Measurements from ENCODE around the gene PRKCA. TPM values are rescaled to one million over a fixed set of nuclear protein-coding genes. Genes with fewer than 3 reads are reported as not detected.
"Not testable (repeated sequence)": the region's sequence is repeated elsewhere in the genome, so short reads cannot be mapped to it uniquely, and the experiment has no call there.

The PRKCA gene
- total and polyA plus RNA-seq, 4 experiments from 2014 or later, result 1.1 to 107 (median 56.1) TPM

- no peak for DNase-seq
- H3K4me3 ChIP-seq (ENCODE audit: low read length in 2 of 2), result no peak overlapping the region
- Mint-ChIP-seq H3K36me3 (peaks cover 0 to 3% of the 10 kb centered on the region in 2 donors), H3K4me3 (peak overlapping the region; percentile 3 to 79 (median 71)), H3K27me3 (no peaks in the 10 kb centered on the region), H3K4me1 (peaks cover 26 to 54% (median 39%) of the 10 kb centered on the region in 4 donors), H3K9me3 (no peaks in the 10 kb centered on the region), H3K27ac (peak overlapping the region; percentile 33 to 90 (median 65))
- ChIA-PET POLR2A (ENCODE audit: partially characterized antibody) (interaction anchor here (0.6 to 4.9 kb wide), 3 partner anchors 16 to 49 kb away, joined by 3 to 21 read pairs (median 3); partner anchors contain the start of gene PRKCA), CTCF (ENCODE audit: partially characterized antibody) (interaction anchor here (1.9 kb wide), 1 partner anchor 30 kb away, joined by 10 read pairs; no protein-coding TSS in a partner anchor)
- no peak overlapping the region for H3K27ac ChIP-seq (ENCODE audit: low read depth, low read length)
- no peaks in the 10 kb centered on the region for H3K27me3 ChIP-seq (ENCODE audit: insufficient read depth, low read length)
- peaks cover 27% of the 10 kb centered on the region for H3K4me1 ChIP-seq (ENCODE audit: insufficient read depth, low read length)
- H3K9me3 ChIP-seq (ENCODE audit: control insufficient read depth in 1 of 2, low read length in 2 of 2), result no peaks in the 10 kb centered on the region
- intact Hi-C loops (cut with micrococcal nuclease), result no loop called here
- H3K36me3 ChIP-seq (ENCODE audit: insufficient read depth, low read length), result no peaks in the 10 kb centered on the region
Observed at GRCh38 chr17:66285149-66285548, 17.3 kb upstream of the PRKCA start.

- CTCF ChIA-PET (ENCODE audit: partially characterized antibody), result interaction anchor here (0.6 to 2.3 kb wide), 3 partner anchors 57 to 139 kb away, joined by 3 to 5 read pairs (median 4); no protein-coding TSS in a partner anchor
- Mint-ChIP-seq H3K27me3 (no peaks in the 10 kb centered on the region), H3K4me1 (peaks cover 26 to 53% (median 39%) of the 10 kb centered on the region in 4 donors), H3K4me3 (peak overlapping the region in 3 of 8 donors; percentile 17 to 30 (median 22)), H3K27ac (peak overlapping the region in 5 of 7 donors; percentile 23 to 88 (median 41)), H3K36me3 (peaks cover 0 to 3% of the 10 kb centered on the region in 2 donors), H3K9me3 (no peaks in the 10 kb centered on the region)
- Histone ChIP-seq H3K27me3 (ENCODE audit: insufficient read depth, low read length) (no peaks in the 10 kb centered on the region), H3K27ac (ENCODE audit: low read depth, low read length) (no peak overlapping the region), H3K36me3 (ENCODE audit: insufficient read depth, low read length) (no peaks in the 10 kb centered on the region), H3K9me3 (ENCODE audit: control insufficient read depth in 1 of 2, low read length in 2 of 2) (no peaks in the 10 kb centered on the region), H3K4me1 (ENCODE audit: insufficient read depth, low read length) (peaks cover 27% of the 10 kb centered on the region), H3K4me3 (ENCODE audit: low read length in 2 of 2) (no peak overlapping the region)
- POLR2A ChIA-PET (ENCODE audit: partially characterized antibody), result interaction anchor here (0.5 to 3.2 kb wide), 2 partner anchors 9 to 43 kb away, joined by 4 to 11 read pairs; no protein-coding TSS in a partner anchor
- no peak for DNase-seq
- intact Hi-C loops (cut with micrococcal nuclease), result no loop called here
Observed at GRCh38 chr17:66287911-66288310, 14.5 kb upstream of the PRKCA start.

DNA sequence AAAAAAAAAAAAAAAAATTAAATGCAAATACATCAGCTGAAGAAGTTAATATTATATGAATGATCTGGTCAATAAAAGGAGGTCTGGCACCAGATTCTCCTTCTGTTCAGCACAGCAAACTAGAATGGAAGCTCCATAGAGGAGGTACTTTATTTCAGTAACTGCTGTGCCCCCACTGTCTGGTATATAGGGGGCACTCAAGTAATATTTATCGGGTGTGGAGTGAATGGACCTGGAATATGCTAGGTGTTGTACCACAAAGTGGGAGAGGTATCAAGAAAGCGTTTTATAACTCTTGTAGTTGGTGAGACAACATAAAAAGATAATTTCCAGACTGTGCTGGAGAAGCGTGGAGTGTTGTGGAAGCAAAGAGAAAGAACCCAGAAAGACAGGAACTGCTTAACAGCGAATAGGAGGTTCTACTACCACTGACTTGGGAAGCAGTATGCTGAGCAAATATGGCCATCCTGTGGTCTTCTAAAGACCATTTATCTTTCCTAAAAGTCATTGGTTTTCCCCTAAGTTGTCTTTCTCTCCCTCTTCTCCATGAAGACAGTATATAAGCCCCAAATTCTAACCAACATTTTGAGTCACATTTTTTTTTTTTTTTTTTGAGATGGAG is 12.2 kb upstream of the PRKCA start:
- Mint-ChIP-seq H3K27me3 (no peaks in the 10 kb centered on the region), H3K4me1 (peaks cover 21 to 41% (median 27%) of the 10 kb centered on the region in 4 donors), H3K36me3 (peaks cover 0 to 3% of the 10 kb centered on the region in 2 donors), H3K4me3 (peak overlapping the region in 1 of 8 donors; percentile 17), H3K27ac (peak overlapping the region in 2 of 7 donors; percentile 28 to 41), H3K9me3 (no peaks in the 10 kb centered on the region)
- H3K9me3 ChIP-seq (ENCODE audit: control insufficient read depth in 1 of 2, low read length in 2 of 2), result no peaks in the 10 kb centered on the region
- no peak overlapping the region for H3K4me3 ChIP-seq (ENCODE audit: low read length in 2 of 2)
- DNase-seq, result no peak
- H3K27ac ChIP-seq (ENCODE audit: low read depth, low read length), result no peak overlapping the region
- intact Hi-C loops (cut with micrococcal nuclease), result no loop called here
- POLR2A ChIA-PET (ENCODE audit: partially characterized antibody), result no interaction called here
- H3K27me3 ChIP-seq (ENCODE audit: insufficient read depth, low read length), result no peaks in the 10 kb centered on the region
- H3K36me3 ChIP-seq (ENCODE audit: insufficient read depth, low read length), result no peaks in the 10 kb centered on the region
- peaks cover 21% of the 10 kb centered on the region for H3K4me1 ChIP-seq (ENCODE audit: insufficient read depth, low read length)
- CTCF ChIA-PET (ENCODE audit: partially characterized antibody), result interaction anchor here (0.8 to 1.5 kb wide), 3 partner anchors 11 to 277 kb away, joined by 3 to 6 read pairs (median 3); no protein-coding TSS in a partner anchor

DNA sequence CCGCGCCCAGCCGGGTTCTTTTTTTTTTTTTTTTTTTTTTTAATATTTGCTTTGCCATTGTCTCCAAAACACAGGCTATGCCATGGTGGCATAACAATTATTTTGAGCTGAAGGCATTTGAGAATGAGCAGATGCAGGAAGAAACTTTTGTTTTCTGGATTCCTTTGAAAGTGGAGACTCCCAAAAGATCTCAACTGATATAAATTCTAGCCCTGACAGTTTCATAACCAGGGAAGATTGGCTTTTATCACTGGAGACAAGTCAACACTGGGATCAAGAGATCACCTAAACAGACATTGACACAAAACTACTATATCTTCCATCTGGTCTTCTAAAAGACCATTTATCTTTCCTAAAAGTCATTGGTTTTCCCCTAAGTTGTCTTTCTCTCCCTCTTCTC is 10.1 kb upstream of the PRKCA start:
- Histone ChIP-seq H3K4me1 (ENCODE audit: insufficient read depth, low read length) (no peaks in the 10 kb centered on the region), H3K36me3 (ENCODE audit: insufficient read depth, low read length) (no peaks in the 10 kb centered on the region), H3K27me3 (ENCODE audit: insufficient read depth, low read length) (no peaks in the 10 kb centered on the region), H3K9me3 (ENCODE audit: control insufficient read depth in 1 of 2, low read length in 2 of 2) (no peaks in the 10 kb centered on the region), H3K4me3 (ENCODE audit: low read length in 2 of 2) (no peak overlapping the region), H3K27ac (ENCODE audit: low read depth, low read length) (no peak overlapping the region)
- ChIA-PET CTCF (ENCODE audit: partially characterized antibody) (no interaction called here), POLR2A (ENCODE audit: partially characterized antibody) (no interaction called here)
- Mint-ChIP-seq H3K27me3 (no peaks in the 10 kb centered on the region), H3K27ac (no peak overlapping the region), H3K4me1 (peaks cover 10 to 21% (median 13%) of the 10 kb centered on the region in 4 donors), H3K9me3 (no peaks in the 10 kb centered on the region), H3K36me3 (peaks cover 0 to 3% of the 10 kb centered on the region in 2 donors), H3K4me3 (no peak overlapping the region)
- intact Hi-C loops (cut with micrococcal nuclease), result no loop called here
- no peak for DNase-seq

DNA sequence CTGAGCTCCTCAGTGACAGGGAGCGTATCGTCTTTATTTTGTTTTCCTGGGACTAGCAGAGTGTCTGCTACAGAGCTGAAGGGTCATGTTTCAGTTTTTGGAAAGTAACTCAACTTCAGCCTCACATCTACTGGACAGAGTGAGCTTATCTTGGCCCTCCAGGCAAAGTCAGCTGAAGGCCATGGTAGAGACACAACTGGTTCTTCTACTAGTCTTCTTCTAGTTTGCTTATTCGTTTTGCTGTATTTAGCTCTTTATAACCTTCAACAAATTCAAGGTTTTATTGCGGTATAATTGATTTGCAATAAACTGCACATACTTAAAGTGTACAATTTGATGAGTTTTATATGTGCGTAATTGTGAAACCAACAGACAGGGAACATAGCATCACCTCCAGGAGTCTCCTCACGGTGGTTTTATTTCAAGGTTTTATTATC is 6.1 kb upstream of the PRKCA start:
- ChIA-PET POLR2A (ENCODE audit: partially characterized antibody) (interaction anchor here (0.6 kb wide), 1 partner anchor 8 kb away, joined by 4 read pairs; no protein-coding TSS in a partner anchor), CTCF (ENCODE audit: partially characterized antibody) (no interaction called here)
- no peak overlapping the region for H3K4me3 Mint-ChIP-seq
- H3K27me3 Mint-ChIP-seq, result no peaks in the 10 kb centered on the region
- H3K9me3 ChIP-seq (ENCODE audit: control insufficient read depth in 1 of 2, low read length in 2 of 2), result no peaks in the 10 kb centered on the region
- no peaks in the 10 kb centered on the region for H3K9me3 Mint-ChIP-seq
- intact Hi-C loops (cut with micrococcal nuclease), result no loop called here
- peaks cover 0 to 1% of the 10 kb centered on the region in 2 donors for H3K36me3 Mint-ChIP-seq
- no peak for DNase-seq
- peak overlapping the region in 1 of 7 donors; percentile 57 for H3K27ac Mint-ChIP-seq
- no peaks in the 10 kb centered on the region for H3K27me3 ChIP-seq (ENCODE audit: insufficient read depth, low read length)
- peaks cover 10% of the 10 kb centered on the region for H3K4me1 ChIP-seq (ENCODE audit: insufficient read depth, low read length)
- no peak overlapping the region for H3K27ac ChIP-seq (ENCODE audit: low read depth, low read length)
- H3K36me3 ChIP-seq (ENCODE audit: insufficient read depth, low read length), result no peaks in the 10 kb centered on the region
- H3K4me3 ChIP-seq (ENCODE audit: low read length in 2 of 2), result no peak overlapping the region
- H3K4me1 Mint-ChIP-seq, result peaks cover 16 to 31% (median 18%) of the 10 kb centered on the region in 4 donors

GRCh38 chr17:66297443-66297842 is 5.0 kb upstream of the PRKCA start:
- POLR2A ChIA-PET (ENCODE audit: partially characterized antibody); H3K27ac Mint-ChIP-seq; H3K27me3 ChIP-seq (ENCODE audit: insufficient read depth, low read length); H3K36me3 ChIP-seq (ENCODE audit: insufficient read depth, low read length); H3K27me3 Mint-ChIP-seq; H3K27ac ChIP-seq (ENCODE audit: low read depth, low read length); H3K4me3 ChIP-seq (ENCODE audit: low read length in 2 of 2); CTCF ChIA-PET (ENCODE audit: partially characterized antibody); intact Hi-C loops (cut with micrococcal nuclease); DNase-seq; H3K9me3 Mint-ChIP-seq; H3K9me3 ChIP-seq (ENCODE audit: control insufficient read depth in 1 of 2, low read length in 2 of 2); H3K4me3 Mint-ChIP-seq; H3K36me3 Mint-ChIP-seq: not testable (repeated sequence)
- H3K4me1 ChIP-seq (ENCODE audit: insufficient read depth, low read length), result peaks cover 15% of the 10 kb centered on the region
- H3K4me1 Mint-ChIP-seq, result peaks cover 19 to 35% (median 23%) of the 10 kb centered on the region in 4 donors

DNA sequence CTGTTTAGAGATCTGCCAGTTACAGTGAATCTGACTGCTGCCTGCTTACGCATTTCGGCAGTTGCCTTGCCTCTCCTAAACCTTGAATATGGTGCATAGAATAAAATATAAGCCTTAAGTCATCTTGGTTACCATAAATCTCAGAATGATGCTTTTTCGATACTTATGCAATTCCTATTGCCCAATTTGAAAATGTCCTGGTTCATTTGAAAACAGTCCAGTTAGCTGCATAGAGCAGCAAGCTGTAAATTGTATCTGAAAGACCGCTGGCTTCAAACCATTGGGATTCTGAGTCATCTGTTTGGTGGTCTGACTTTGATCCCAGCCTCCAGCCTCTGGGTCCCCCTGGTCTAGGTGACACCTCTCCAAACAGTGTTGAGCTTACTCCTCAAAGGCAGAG is 2.7 kb upstream of the PRKCA start:
- no peaks in the 10 kb centered on the region for H3K27me3 Mint-ChIP-seq
- H3K4me3 Mint-ChIP-seq, result peak overlapping the region in 1 of 8 donors; percentile 21
- CTCF ChIA-PET (ENCODE audit: partially characterized antibody), result no interaction called here
- H3K36me3 ChIP-seq (ENCODE audit: insufficient read depth, low read length), result no peaks in the 10 kb centered on the region
- no peak for DNase-seq
- peaks cover 3 to 16% of the 10 kb centered on the region in 2 donors for H3K36me3 Mint-ChIP-seq
- H3K9me3 ChIP-seq (ENCODE audit: control insufficient read depth in 1 of 2, low read length in 2 of 2), result no peaks in the 10 kb centered on the region
- H3K9me3 Mint-ChIP-seq, result peaks cover 0 to 6% (median 0%) of the 10 kb centered on the region in 8 donors
- H3K4me1 ChIP-seq (ENCODE audit: insufficient read depth, low read length), result peaks cover 19% of the 10 kb centered on the region
- H3K27ac Mint-ChIP-seq, result peak overlapping the region in 1 of 7 donors; percentile 87
- H3K27ac ChIP-seq (ENCODE audit: low read depth, low read length), result no peak overlapping the region
- intact Hi-C loops (cut with micrococcal nuclease), result loop anchor here (5.0 kb wide), 3 partner anchors 42 to 268 kb away; no protein-coding TSS in a partner anchor
- no peaks in the 10 kb centered on the region for H3K27me3 ChIP-seq (ENCODE audit: insufficient read depth, low read length)
- H3K4me3 ChIP-seq (ENCODE audit: low read length in 2 of 2), result no peak overlapping the region
- H3K4me1 Mint-ChIP-seq, result peaks cover 27 to 41% (median 34%) of the 10 kb centered on the region in 4 donors
- POLR2A ChIA-PET (ENCODE audit: partially characterized antibody), result interaction anchor here (1.2 to 3.3 kb wide), 4 partner anchors 15 to 98 kb away, joined by 3 to 24 read pairs (median 3); no protein-coding TSS in a partner anchor

Measured in CD4-positive, alpha-beta memory T cell (primary cell).